ENCODE results near the gene RNPEPL1.

RNPEPL1 gene

DNA sequence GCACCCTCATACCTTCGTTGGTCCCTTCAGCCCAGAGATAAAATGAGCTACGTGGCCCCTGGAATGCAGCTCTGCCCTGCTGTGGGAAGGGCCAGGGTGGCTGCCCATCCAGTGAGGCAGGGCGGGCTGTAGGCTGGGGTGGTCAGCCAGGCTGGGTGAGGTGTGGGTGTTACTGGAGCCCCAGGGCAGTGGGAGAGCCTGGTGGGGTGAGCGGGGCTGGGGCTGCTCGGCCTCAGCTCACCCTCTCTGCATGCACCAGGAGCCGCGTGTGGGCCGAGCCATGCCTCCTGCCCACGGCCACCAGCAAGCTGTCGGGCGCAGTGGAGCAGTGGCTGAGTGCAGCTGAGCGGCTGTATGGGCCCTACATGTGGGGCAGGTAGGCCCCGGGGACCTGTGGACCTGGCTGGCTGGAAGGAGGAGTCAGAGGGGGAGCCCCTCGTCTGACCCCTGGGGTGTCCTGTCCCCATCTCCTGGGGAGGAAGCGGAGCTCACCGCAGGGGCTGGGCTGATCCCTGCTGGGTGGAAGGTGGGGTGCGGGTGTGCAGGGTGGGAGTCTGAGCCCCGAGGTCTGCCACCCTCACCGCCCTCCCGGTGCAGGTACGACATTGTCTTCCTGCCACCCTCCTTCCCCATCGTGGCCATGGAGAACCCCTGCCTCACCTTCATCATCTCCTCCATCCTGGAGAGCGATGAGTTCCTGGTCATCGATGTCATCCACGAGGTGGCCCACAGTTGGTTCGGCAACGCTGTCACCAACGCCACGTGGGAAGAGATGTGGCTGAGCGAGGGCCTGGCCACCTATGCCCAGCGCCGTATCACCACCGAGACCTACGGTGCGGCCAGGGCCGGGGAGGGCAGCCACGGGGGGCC, 5.5 kb downstream of the RNPEPL1 start:
- no peak for DNase-seq
- Histone ChIP-seq H3K27ac (ENCODE audit: low read length) (no peak overlapping the region), H3K4me2 (ENCODE audit: low read depth, low read length) (no peak overlapping the region), H3K9ac (ENCODE audit: low read length) (no peak overlapping the region), H2AFZ (ENCODE audit: low read length) (no peak overlapping the region), H3K9me2 (replicated peaks; ENCODE audit: insufficient read depth, low read length) (no peaks in the 10 kb centered on the region), H3K27me3 (replicated peaks; ENCODE audit: insufficient read depth, low read length) (no peaks in the 10 kb centered on the region), H4K20me1 (ENCODE audit: insufficient read depth, low read length) (no peaks in the 10 kb centered on the region), H3K9me3 (replicated peaks; ENCODE audit: insufficient read depth, low read length) (no peaks in the 10 kb centered on the region), H3F3A (ENCODE audit: insufficient read depth, low read length) (0 out of 2 replicates have a peak, but pooled peaks cover 5% of the 10 kb centered on the region), H3K4me1 (ENCODE audit: low read length) (peaks cover 19% of the 10 kb centered on the region), H3K36me3 (replicated peaks; ENCODE audit: insufficient read depth, low read length) (no peaks in the 10 kb centered on the region), H3K79me2 (ENCODE audit: low read length) (peaks cover 45% of the 10 kb centered on the region), H3K4me3 (ENCODE audit: low read length) (no peak overlapping the region)
- TF ChIP-seq EZH2 (optimal IDR thresholded peaks at IDR 0.05; ENCODE audit: low read depth, low read length): no peak
- no peak for TF ChIP-seq EZH2phosphoT487 (IDR thresholded peaks at IDR 0.05; ENCODE audit: low read length)
- no peak for TF ChIP-seq CTCF (IDR thresholded peaks at IDR 0.05; ENCODE audit: low read length)

DNA sequence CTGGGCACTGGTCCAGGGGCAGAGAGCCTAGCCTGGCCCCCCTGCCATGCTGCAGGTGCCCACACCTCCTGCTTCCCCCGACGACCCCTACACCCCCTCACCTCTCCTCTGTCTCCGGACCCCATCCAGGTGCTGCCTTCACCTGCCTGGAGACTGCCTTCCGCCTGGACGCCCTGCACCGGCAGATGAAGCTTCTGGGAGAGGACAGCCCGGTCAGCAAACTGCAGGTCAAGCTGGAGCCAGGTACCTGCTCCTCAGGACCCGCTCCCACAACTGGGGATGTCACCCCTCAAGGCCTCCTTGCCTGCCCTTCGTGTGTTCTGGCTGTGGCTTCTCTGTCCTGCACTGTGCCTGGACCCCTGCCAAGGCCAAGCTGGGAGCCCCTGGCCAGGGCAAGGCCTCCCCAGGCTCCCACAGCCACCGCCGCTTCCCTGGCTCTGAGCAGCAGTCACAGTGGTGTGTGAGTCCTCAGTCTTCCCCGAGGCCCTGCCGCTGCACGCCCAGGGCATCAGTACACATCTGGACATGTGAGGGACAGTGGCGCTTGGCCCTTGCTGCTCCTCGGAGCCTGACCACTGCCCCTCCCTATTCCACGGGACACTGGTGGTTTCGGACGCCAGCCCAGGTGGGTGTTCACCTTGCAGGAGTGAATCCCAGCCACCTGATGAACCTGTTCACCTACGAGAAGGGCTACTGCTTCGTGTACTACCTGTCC, 6.3 kb downstream of the RNPEPL1 start:
- no peak for TF ChIP-seq CTCF (IDR thresholded peaks at IDR 0.05; ENCODE audit: low read length)
- no peak for TF ChIP-seq EZH2 (optimal IDR thresholded peaks at IDR 0.05; ENCODE audit: low read depth, low read length)
- no peak for TF ChIP-seq EZH2phosphoT487 (IDR thresholded peaks at IDR 0.05; ENCODE audit: low read length)
- no peak overlapping the region for H2AFZ ChIP-seq (ENCODE audit: low read length)
- H3K27me3 ChIP-seq (replicated peaks; ENCODE audit: insufficient read depth, low read length): no peaks in the 10 kb centered on the region
- no peaks in the 10 kb centered on the region for H3K36me3 ChIP-seq (replicated peaks; ENCODE audit: insufficient read depth, low read length)
- H3K4me3 ChIP-seq (ENCODE audit: low read length): no peak overlapping the region
- peaks cover 37% of the 10 kb centered on the region for H3K79me2 ChIP-seq (ENCODE audit: low read length)
- no peak for DNase-seq
- H3F3A ChIP-seq (ENCODE audit: insufficient read depth, low read length): peaks cover 13% of the 10 kb centered on the region
- H3K4me1 ChIP-seq (ENCODE audit: low read length): peaks cover 25% of the 10 kb centered on the region
- H4K20me1 ChIP-seq (ENCODE audit: insufficient read depth, low read length): no peaks in the 10 kb centered on the region
- no peaks in the 10 kb centered on the region for H3K9me2 ChIP-seq (replicated peaks; ENCODE audit: insufficient read depth, low read length)
- no peak overlapping the region for H3K27ac ChIP-seq (ENCODE audit: low read length)
- no peak overlapping the region for H3K4me2 ChIP-seq (ENCODE audit: low read depth, low read length)
- H3K9ac ChIP-seq (ENCODE audit: low read length): no peak overlapping the region
- H3K9me3 ChIP-seq (replicated peaks; ENCODE audit: insufficient read depth, low read length): no peaks in the 10 kb centered on the region

DNA sequence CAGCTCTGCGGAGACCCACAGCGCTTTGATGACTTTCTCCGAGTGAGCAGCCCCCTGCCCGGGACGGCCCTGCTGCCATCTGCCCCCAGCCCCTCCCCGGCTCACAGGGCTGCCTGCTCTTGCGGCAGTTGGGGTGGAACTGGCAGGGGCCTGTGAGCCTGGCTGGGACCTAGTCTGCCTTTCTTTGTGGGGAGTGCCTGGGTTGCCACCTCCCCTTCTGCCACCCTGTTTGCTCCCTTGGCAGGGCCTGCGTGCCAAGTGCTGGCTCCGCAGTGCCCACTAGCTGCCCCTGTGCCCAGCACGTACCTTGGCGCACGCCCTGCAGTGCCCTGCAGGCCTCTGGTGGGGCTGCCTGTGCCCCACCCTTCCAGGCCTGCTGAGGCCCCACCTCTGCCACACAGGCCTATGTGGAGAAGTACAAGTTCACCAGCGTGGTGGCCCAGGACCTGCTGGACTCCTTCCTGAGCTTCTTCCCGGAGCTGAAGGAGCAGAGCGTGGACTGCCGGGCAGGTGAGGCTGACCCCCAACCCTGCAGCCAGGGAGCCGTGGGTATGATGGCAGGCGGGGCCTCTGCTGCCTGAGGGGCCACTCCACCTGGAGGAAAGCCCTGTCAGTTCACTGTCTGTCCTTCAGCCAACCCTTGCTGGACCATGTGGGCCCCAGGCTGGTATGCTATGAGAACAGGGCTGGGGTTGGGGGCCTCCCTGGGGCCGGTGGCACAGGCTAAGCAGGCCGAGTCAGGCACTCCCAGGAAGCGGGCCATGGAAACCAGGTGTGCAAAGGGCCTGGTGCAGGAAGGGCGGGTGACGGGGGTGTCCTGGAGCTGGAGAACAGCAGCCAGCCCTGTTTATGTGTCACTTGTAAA, 7.0 kb downstream of the RNPEPL1 start:
- Histone ChIP-seq H3K36me3 (replicated peaks; ENCODE audit: insufficient read depth, low read length) (no peaks in the 10 kb centered on the region), H3K27ac (ENCODE audit: low read length) (no peak overlapping the region)
- TF ChIP-seq CTCF (IDR thresholded peaks at IDR 0.05; ENCODE audit: low read length) (no peak), EZH2phosphoT487 (IDR thresholded peaks at IDR 0.05; ENCODE audit: low read length) (no peak), EZH2 (optimal IDR thresholded peaks at IDR 0.05; ENCODE audit: low read depth, low read length) (no peak)

More for the DNA sequence above, 7.0 kb downstream of the RNPEPL1 start:
- Histone ChIP-seq H3K79me2 (ENCODE audit: low read length) (peaks cover 33% of the 10 kb centered on the region), H3K4me3 (ENCODE audit: low read length) (no peak overlapping the region), H4K20me1 (ENCODE audit: insufficient read depth, low read length) (no peaks in the 10 kb centered on the region), H3K4me2 (ENCODE audit: low read depth, low read length) (no peak overlapping the region), H3K9me3 (replicated peaks; ENCODE audit: insufficient read depth, low read length) (no peaks in the 10 kb centered on the region), H3K4me1 (ENCODE audit: low read length) (peaks cover 24% of the 10 kb centered on the region), H2AFZ (ENCODE audit: low read length) (no peak overlapping the region), H3K9ac (ENCODE audit: low read length) (no peak overlapping the region), H3K9me2 (replicated peaks; ENCODE audit: insufficient read depth, low read length) (no peaks in the 10 kb centered on the region), H3K27me3 (replicated peaks; ENCODE audit: insufficient read depth, low read length) (no peaks in the 10 kb centered on the region), H3F3A (ENCODE audit: insufficient read depth, low read length) (peaks cover 20% of the 10 kb centered on the region)
- DNase-seq: no peak

Data from MM.1S (cell line).